Thoracic aorta (tissue), 2 donors: ENCODE results near the gene RBFOX1. TPM values are rescaled to one million over a fixed set of nuclear protein-coding genes. Genes with fewer than 3 reads are reported as not detected.

Experiments used
- ATAC-seq: fragments of 150-250 bp; one replicate; pipeline ENCODE4 v1.8.0; 2017; ENCODE audit warnings: low read depth; ENCODE audit not compliant: insufficient number of reproducible peaks, low FRiP score
- DNase-seq: peaks from one replicate; pipeline ENCODE4 v3.0.0-alpha.2; 2020; ENCODE audit warnings: low spot score
- H3K27ac ChIP-seq, 2 donors: fragments of 200-600 bp; sonication (generic); 1 replicate in 1 of 2; 2 replicates in 1 of 2; pipeline ENCODE4 v1.5.1; 2016; ENCODE audit warnings: mild to moderate bottlenecking in 2 of 2, moderate library complexity in 2 of 2
- H3K27me3 ChIP-seq: fragments of 200-600 bp; sonication (generic); replicated peaks from 2 replicates; pipeline ENCODE4 v1.6.0; 2016; ENCODE audit warnings: mild to moderate bottlenecking; ENCODE audit not compliant: insufficient read depth
- H3K36me3 ChIP-seq: fragments of 200-600 bp; sonication (generic); one replicate; pipeline ENCODE4 v1.5.1; 2016
- H3K4me1 ChIP-seq, 2 donors: fragments of 200-600 bp; sonication (generic); 1 replicate in 1 of 2; 2 replicates in 1 of 2; pipeline versions ENCODE4 v1.5.1 to v1.6.0; 2016; ENCODE audit warnings: low read depth in 2 of 2, mild to moderate bottlenecking in 1 of 2; ENCODE audit not compliant: control insufficient read depth in 1 of 2
- H3K4me3 ChIP-seq: fragments of 200-600 bp; sonication (generic); 2 replicates; pipeline ENCODE4 v1.5.1; 2016; ENCODE audit warnings: mild to moderate bottlenecking
- H3K9me3 ChIP-seq: fragments of 200-600 bp; sonication (generic); 2 replicates; pipeline ENCODE4 v1.5.1; 2016
- total RNA-seq, 2 donors: library from RNA; depleted of rRNA; stranded (reverse); fragments of >200 nt; gene quantifications; one replicate each; pipeline versions ENCODE4 v1.1.0 to v1.2.3, GENCODE V29; 2016
- TF ChIP-seq, protein P1 (sequence below): fragments of 200-600 bp; sonication (generic); IDR thresholded peaks from one replicate; pipeline ENCODE4 v1.5.1; 2019; ENCODE audit warnings: antibody characterized with exemption

RBFOX1 gene
- total RNA-seq, 2 donors from 2014 or later: not detected

DNA sequence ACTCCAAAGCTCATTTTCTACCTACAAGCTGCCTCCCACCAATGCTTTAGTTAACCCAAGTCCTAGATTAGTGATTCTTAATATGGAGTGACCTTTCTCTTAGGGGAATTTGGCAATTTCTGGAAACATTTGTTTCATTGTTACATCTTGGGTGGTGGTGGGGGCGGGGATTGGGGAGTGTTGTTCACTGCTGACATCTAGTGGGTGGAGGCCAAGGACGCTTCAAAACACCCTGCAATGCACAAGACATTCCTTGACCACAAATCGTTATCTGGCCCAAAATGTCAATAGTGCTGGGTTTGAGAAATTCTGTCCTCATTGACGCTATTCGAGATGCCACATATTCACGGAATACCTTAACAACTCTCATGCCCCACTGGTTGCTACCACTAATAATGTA, 282.9 kb downstream of the RBFOX1 start:
- Histone ChIP-seq H3K27me3 (no peaks in the 10 kb centered on the region), H3K27ac (no peak overlapping the region), H3K4me1 (no peaks in the 10 kb centered on the region), H3K4me3 (no peak overlapping the region), H3K36me3 (no peaks in the 10 kb centered on the region), H3K9me3 (no peaks in the 10 kb centered on the region)
- no peak for ATAC-seq
- TF ChIP-seq, protein P1, sequence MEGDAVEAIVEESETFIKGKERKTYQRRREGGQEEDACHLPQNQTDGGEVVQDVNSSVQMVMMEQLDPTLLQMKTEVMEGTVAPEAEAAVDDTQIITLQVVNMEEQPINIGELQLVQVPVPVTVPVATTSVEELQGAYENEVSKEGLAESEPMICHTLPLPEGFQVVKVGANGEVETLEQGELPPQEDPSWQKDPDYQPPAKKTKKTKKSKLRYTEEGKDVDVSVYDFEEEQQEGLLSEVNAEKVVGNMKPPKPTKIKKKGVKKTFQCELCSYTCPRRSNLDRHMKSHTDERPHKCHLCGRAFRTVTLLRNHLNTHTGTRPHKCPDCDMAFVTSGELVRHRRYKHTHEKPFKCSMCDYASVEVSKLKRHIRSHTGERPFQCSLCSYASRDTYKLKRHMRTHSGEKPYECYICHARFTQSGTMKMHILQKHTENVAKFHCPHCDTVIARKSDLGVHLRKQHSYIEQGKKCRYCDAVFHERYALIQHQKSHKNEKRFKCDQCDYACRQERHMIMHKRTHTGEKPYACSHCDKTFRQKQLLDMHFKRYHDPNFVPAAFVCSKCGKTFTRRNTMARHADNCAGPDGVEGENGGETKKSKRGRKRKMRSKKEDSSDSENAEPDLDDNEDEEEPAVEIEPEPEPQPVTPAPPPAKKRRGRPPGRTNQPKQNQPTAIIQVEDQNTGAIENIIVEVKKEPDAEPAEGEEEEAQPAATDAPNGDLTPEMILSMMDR: no peak
- no peak for DNase-seq

- Histone ChIP-seq H3K27me3 (no peaks in the 10 kb centered on the region), H3K9me3 (no peaks in the 10 kb centered on the region), H3K4me1 (no peaks in the 10 kb centered on the region), H3K27ac (no peak overlapping the region), H3K36me3 (no peaks in the 10 kb centered on the region), H3K4me3 (no peak overlapping the region)
- TF ChIP-seq, protein P1: no peak
- ATAC-seq (no peak), DNase-seq (no peak)
Observed at GRCh38 chr16:7624871-7625766, 292.5 kb downstream of the RBFOX1 start.

DNA sequence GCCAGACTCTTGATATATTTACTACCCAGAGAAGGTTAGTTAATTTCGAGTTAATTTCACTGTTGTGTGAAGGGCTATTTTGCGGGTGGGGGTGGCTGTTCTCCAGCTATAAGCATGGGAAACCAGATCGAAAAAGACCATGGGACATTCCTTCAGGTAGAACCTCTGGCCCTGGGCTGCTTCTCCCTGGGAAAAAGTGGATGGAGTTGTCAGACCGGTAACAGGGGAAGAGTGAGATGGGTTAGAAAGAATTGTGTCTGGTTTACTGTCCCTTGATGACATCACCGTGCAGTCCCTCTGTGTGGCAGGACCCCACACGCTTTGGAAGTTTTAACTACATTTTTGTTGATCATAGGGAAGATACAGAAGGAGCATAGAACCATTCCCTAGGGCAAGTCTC, 296.3 kb downstream of the RBFOX1 start:
- Histone ChIP-seq H3K27ac (no peak overlapping the region), H3K36me3 (no peaks in the 10 kb centered on the region)
- ATAC-seq: no peak

GRCh38 chr16:7629571-7629970, 296.9 kb downstream of the RBFOX1 start:
- Histone ChIP-seq H3K9me3 (no peaks in the 10 kb centered on the region), H3K4me1 (no peaks in the 10 kb centered on the region), H3K27me3 (no peaks in the 10 kb centered on the region), H3K36me3 (no peaks in the 10 kb centered on the region), H3K27ac (no peak overlapping the region), H3K4me3 (no peak overlapping the region)
- DNase-seq: no peak
- TF ChIP-seq, protein P1: no peak
- no peak for ATAC-seq

More for the DNA sequence above, 296.3 kb downstream of the RBFOX1 start:
- TF ChIP-seq, protein P1: no peak
- H3K9me3 ChIP-seq: no peaks in the 10 kb centered on the region
- DNase-seq: no peak
- no peaks in the 10 kb centered on the region for H3K27me3 ChIP-seq
- H3K4me3 ChIP-seq: no peak overlapping the region
- no peaks in the 10 kb centered on the region for H3K4me1 ChIP-seq

DNA sequence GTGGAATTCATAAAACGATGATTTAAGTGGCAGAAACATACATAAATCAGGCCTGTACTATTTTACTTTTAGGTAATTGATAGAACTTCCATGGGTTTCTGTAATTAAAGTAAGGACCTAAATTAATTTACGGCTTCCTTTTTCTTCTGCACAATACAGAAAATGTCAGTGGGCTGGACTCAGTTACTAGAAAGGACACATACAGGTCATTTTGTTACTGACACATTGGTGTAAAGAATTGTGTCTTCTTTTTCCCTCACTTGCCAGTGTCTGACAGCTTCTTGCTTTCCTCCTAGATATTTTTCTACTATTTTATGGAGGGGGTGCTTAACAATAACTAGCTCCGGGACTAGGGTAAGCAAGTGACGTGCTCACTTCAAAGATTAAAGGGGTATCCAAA, 304.8 kb downstream of the RBFOX1 start:
- DNase-seq: no peak
- H3K36me3 ChIP-seq: no peaks in the 10 kb centered on the region
- no peak overlapping the region for H3K27ac ChIP-seq
- no peaks in the 10 kb centered on the region for H3K4me1 ChIP-seq
- no peaks in the 10 kb centered on the region for H3K9me3 ChIP-seq
- no peak for ATAC-seq
- no peaks in the 10 kb centered on the region for H3K27me3 ChIP-seq
- H3K4me3 ChIP-seq: no peak overlapping the region
- TF ChIP-seq, protein P1: no peak
